Pons (tissue), 1 donor: ENCODE results near the gene TP53AIP1.

ENCODE experiments used
- DNase-seq: peaks from one replicate; pipeline ENCODE4 v3.0.0-alpha.2; 2016; ENCODE audit warnings: low spot score

Gene TP53AIP1

DNA sequence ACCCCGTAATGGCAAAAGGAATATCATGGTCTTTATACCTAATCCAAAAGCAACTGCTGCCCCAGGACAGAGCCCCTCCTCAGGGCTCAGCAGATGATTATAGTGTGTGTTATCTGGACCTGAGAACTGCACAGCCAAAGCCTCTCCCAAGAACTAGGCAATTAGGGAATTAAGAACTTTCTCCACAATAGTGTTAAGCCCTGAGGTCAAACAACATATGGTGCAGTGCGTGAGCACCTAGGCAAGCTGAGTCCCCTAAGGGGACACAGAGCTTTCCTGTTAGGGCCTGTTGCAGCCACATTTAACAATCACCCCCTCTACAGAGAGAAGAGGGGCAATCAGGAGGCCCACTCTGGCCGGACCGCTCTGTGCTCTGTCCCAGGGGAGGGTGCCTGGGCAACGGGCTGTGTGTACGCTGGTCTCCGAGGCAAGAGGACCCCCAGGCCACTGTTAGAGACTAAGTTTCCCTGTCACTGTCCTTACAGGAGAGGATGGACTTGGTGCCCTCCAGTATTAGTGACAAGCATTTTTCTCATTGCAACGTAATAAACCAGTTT is 52.9 kb downstream of the TP53AIP1 start:
- no peak for DNase-seq

DNA sequence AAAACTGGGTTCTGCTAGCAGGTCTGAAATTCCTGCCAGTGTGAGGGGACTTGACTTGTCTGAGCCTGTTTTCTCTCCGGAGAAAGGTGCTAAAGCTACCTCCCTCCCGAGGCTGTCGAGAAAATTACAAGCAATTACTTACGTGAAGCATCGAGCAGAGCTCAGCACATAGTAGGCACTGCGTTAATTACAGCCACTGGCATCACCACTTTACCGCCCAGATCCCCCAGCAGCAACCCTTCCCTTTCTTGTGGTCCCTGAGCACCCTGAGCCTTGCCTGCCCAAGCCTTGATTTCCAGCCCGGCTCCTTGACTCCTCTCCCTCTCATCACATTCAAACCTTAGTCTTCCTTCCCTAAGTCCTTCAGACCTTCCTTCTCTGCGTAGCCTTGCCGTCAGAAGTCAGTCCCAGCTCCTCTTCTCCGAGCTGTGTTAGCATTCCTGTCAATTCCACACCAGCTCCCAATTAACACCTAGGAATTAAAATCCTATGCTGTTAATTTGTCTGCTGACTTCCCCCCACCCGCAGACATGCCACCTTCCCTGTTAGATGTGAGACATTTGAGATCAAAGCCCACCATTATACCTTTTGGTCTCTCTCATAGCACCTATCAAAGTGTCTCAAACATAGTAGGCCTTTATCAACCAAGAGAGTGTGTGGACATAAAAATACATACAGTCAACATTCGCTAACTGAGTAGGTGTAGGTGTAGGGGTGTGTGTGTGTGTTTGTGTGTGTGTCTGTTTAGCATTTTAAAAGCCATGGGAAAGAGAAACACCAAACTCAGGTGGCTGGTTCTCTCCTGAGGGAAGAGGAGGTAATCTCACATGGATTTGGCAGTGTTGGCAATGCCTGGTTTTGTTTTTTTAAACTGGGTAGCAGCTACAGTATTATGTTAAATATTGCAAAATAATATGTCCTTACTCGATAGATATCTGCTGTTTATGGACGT is 54.4 kb downstream of the TP53AIP1 start:
- DNase-seq, result no peak

DNA sequence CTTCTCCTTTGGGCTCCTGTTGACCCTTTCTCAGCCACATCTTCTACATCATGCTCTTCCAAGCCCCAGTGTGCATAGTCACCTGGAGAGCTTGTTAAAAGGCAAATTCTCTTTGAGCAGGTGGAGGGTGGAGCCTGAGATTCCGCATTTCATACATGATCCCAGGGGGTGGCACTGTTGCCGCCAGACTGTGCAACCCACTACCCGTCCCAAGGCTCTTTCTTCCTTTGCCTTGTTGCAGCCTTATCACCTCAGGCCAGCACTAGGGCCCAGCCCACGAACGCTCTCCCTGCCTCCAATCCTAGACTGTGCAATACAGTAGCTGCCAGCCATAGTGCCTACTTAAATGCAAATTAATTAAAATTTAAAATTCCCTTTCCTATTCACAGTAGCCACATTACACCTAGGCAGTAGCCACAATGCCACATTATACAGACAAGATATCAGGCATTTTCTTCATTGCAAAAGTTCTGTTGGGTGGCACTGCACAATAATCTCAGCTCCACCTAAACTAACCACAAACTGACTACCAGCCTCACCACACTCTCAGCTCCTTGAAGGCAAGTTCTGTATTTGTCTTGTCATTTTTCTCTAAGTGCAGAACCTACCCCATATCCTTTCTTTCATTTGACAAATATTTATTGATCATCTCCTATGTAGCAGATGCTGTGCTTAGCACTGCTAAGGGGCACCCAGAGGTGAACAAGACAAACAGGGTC is 56.1 kb downstream of the TP53AIP1 start:
- no peak for DNase-seq
